WTC11 (cell line): ENCODE measurements around the gene CSTA. TPM values are rescaled to one million over a fixed set of nuclear protein-coding genes. Genes with fewer than 3 reads are reported as not detected.

Experiments used
- ATAC-seq: fragments of 200-7000 bp; cut with Tn5 transposase; 2 replicates; pipeline ENCODE4 v1.10.0; 2021; ENCODE audit warnings: mild to moderate bottlenecking, moderate library complexity
- CTCF ChIA-PET: fragments of 300-600 bp; sonication (Branson Sonifier 250); formaldehyde crosslinking; loops from one replicate; lab custom pipeline; 2021; ENCODE audit warnings: antibody characterized with exemption; lab: Charles Lee
- POLR2A ChIA-PET: fragments of 350-600 bp; sonication (Branson Sonifier 250); formaldehyde crosslinking; loops from one replicate; lab custom pipeline; 2021; ENCODE audit warnings: antibody characterized with exemption; lab: Charles Lee
- DNase-seq: peaks from one replicate; pipeline ENCODE4 v3.0.0; 2021; ENCODE audit warnings: low spot score
- H3K27ac Mint-ChIP-seq: 2 replicates; pipeline ENCODE4 v1.8.0; 2021; ENCODE audit warnings: mixed read lengths
- H3K27me3 Mint-ChIP-seq: 2 replicates; pipeline ENCODE4 v1.8.0; 2021; ENCODE audit warnings: low read depth, mild to moderate bottlenecking, moderate library complexity, mixed read lengths
- H3K36me3 Mint-ChIP-seq: 2 replicates; pipeline ENCODE4 v1.8.0; 2021; ENCODE audit warnings: mixed read lengths
- H3K4me1 Mint-ChIP-seq: 2 replicates; pipeline ENCODE4 v1.8.0; 2022; ENCODE audit warnings: mixed read lengths
- H3K4me3 Mint-ChIP-seq: 2 replicates; pipeline ENCODE4 v1.8.0; 2021; ENCODE audit warnings: mild to moderate bottlenecking, moderate library complexity, mixed read lengths
- H3K9me3 Mint-ChIP-seq: 2 replicates; pipeline ENCODE4 v1.8.0; 2021; ENCODE audit warnings: mixed read lengths
- ATF3 ChIP-seq: sonication (generic); formaldehyde crosslinking; conservative IDR thresholded peaks from 2 replicates; pipeline ENCODE4 v1.8.1; 2022; ENCODE audit warnings: mild to moderate bottlenecking, missing genetic modification reagents
- CBFB ChIP-seq: sonication (generic); formaldehyde crosslinking; IDR thresholded peaks from 2 replicates; pipeline ENCODE4 v1.8.1; 2022; ENCODE audit warnings: mild to moderate bottlenecking, low read depth, missing genetic modification reagents
- CREM ChIP-seq: sonication (generic); formaldehyde crosslinking; IDR thresholded peaks from 2 replicates; pipeline ENCODE4 v1.8.1; 2022; ENCODE audit warnings: mild to moderate bottlenecking, missing genetic modification reagents, moderate library complexity
- FOXK1 ChIP-seq: sonication (generic); formaldehyde crosslinking; IDR thresholded peaks from 2 replicates; pipeline ENCODE4 v1.8.0; 2022; ENCODE audit warnings: mild to moderate bottlenecking, moderate library complexity, missing genetic modification reagents
- HMGXB4 ChIP-seq: sonication (generic); formaldehyde crosslinking; IDR thresholded peaks from 2 replicates; pipeline ENCODE4 v1.8.1; 2023; ENCODE audit warnings: mild to moderate bottlenecking, moderate library complexity, missing genetic modification reagents
- MYBL2 ChIP-seq: sonication (generic); formaldehyde crosslinking; IDR thresholded peaks from 2 replicates; pipeline ENCODE4 v1.8.1; 2023; ENCODE audit warnings: mild to moderate bottlenecking, moderate library complexity, missing genetic modification reagents
- NFYB ChIP-seq: sonication (generic); formaldehyde crosslinking; conservative IDR thresholded peaks from 2 replicates; pipeline ENCODE4 v1.8.0; 2022; ENCODE audit warnings: low read depth, missing genetic modification reagents
- NR3C1 ChIP-seq: sonication (generic); formaldehyde crosslinking; conservative IDR thresholded peaks from 2 replicates; pipeline ENCODE4 v1.8.1; 2023; ENCODE audit warnings: low read depth, mild to moderate bottlenecking, missing genetic modification reagents
- PRRX2 ChIP-seq: fragments of 250-450 bp; sonication (Bioruptor Pico); IDR thresholded peaks from 2 replicates; pipeline ENCODE4 v1.8.0; 2021; ENCODE audit warnings: mild to moderate bottlenecking
- TEAD1 ChIP-seq: sonication (generic); formaldehyde crosslinking; IDR thresholded peaks from 2 replicates; pipeline ENCODE4 v1.8.0; 2022; ENCODE audit warnings: mild to moderate bottlenecking, missing genetic modification reagents
- TP53 ChIP-seq: sonication (generic); formaldehyde crosslinking; IDR thresholded peaks from 2 replicates; pipeline ENCODE4 v1.8.1; 2023; ENCODE audit warnings: mild to moderate bottlenecking, missing genetic modification reagents
- USF1 ChIP-seq: sonication (generic); formaldehyde crosslinking; IDR thresholded peaks from 2 replicates; pipeline ENCODE4 v1.8.0; 2022; ENCODE audit warnings: mild to moderate bottlenecking, missing genetic modification reagents
- ZNF219 ChIP-seq: sonication (generic); formaldehyde crosslinking; IDR thresholded peaks from 2 replicates; pipeline ENCODE4 v1.8.0; 2023; ENCODE audit warnings: missing genetic modification reagents, mild to moderate bottlenecking, borderline replicate concordance
- ZNF263 ChIP-seq: sonication (generic); formaldehyde crosslinking; IDR thresholded peaks from 2 replicates; pipeline ENCODE4 v1.8.1; 2022; ENCODE audit warnings: low read depth, mild to moderate bottlenecking, moderate library complexity, missing genetic modification reagents
- ZNF396 ChIP-seq: fragments of 250-450 bp; sonication (Bioruptor Pico); IDR thresholded peaks from 2 replicates; pipeline ENCODE4 v1.8.0; 2021; ENCODE audit warnings: mild to moderate bottlenecking, moderate library complexity, borderline replicate concordance
- ZNF512 ChIP-seq: sonication (generic); formaldehyde crosslinking; IDR thresholded peaks from 2 replicates; pipeline ENCODE4 v1.8.1; 2022; ENCODE audit warnings: missing genetic modification reagents, borderline replicate concordance
- ZNF671 ChIP-seq: fragments of 250-450 bp; sonication (Bioruptor Pico); IDR thresholded peaks from 2 replicates; pipeline ENCODE4 v1.8.0; 2021; ENCODE audit warnings: mild to moderate bottlenecking
- total RNA-seq: library from RNA; stranded (reverse); gene quantifications from 3 replicates; pipeline ENCODE4 v1.2.3, GENCODE V29; 2021

CSTA gene
- total RNA-seq, 1 experiment from 2014 or later = not detected

- ATAC-seq = no peak
- Mint-ChIP-seq H3K36me3 (peaks cover 35% of the 10 kb centered on the region), H3K4me1 (peaks cover 38% of the 10 kb centered on the region), H3K4me3 (no peak overlapping the region), H3K9me3 (no peaks in the 10 kb centered on the region), H3K27me3 (no peaks in the 10 kb centered on the region), H3K27ac (no peak overlapping the region)
- POLR2A ChIA-PET = no interaction called here
- TF ChIP-seq FOXK1 (CRISPR knock-in tag) (no peak), USF1 (CRISPR knock-in tag) (no peak), NFYB (no peak)
- TF ChIP-seq, all 79 proteins: peak for 0
- CTCF ChIA-PET = interaction anchor here (1.2 kb wide), 1 partner anchor 290 kb away, joined by 3 read pairs; no protein-coding TSS in a partner anchor
- DNase-seq = no peak
Observed at GRCh38 chr3:122389892-122390291, 64.8 kb downstream of the CSTA start.

GRCh38 chr3:122390665-122391064, 65.6 kb downstream of the CSTA start:
- Mint-ChIP-seq H3K27me3 (no peaks in the 10 kb centered on the region), H3K9me3 (no peaks in the 10 kb centered on the region), H3K4me1 (peaks cover 37% of the 10 kb centered on the region), H3K27ac (no peak overlapping the region), H3K4me3 (no peak overlapping the region), H3K36me3 (peaks cover 34% of the 10 kb centered on the region)
- ATAC-seq (no peak), DNase-seq (no peak)
- TF ChIP-seq TP53 = no peak
- no peak for TF ChIP-seq ZNF263 (CRISPR knock-in tag)
- no peak for TF ChIP-seq TEAD1
- no peak for TF ChIP-seq MYBL2 (CRISPR knock-in tag)
- no peak for TF ChIP-seq PRRX2 (CRISPR knock-in tag)
- TF ChIP-seq ZNF512 (CRISPR knock-in tag) = no peak
- no peak for TF ChIP-seq ATF3 (CRISPR knock-in tag)
- TF ChIP-seq ZNF219 = no peak
- TF ChIP-seq HMGXB4 (CRISPR knock-in tag) = no peak
- no peak for TF ChIP-seq CREM (CRISPR knock-in tag)
- no peak for TF ChIP-seq ZNF396
- TF ChIP-seq NR3C1 (CRISPR knock-in tag) = no peak
- no peak for TF ChIP-seq ZNF671
- no peak for TF ChIP-seq CBFB
- ChIA-PET CTCF (no interaction called here), POLR2A (interaction anchor here (0.6 kb wide), 1 partner anchor 162 kb away, joined by 3 read pairs; no protein-coding TSS in a partner anchor)

Other genes starting within 250 kb of the CSTA start
- gene CASR, start 141.6 kb upstream of the CSTA start, total RNA-seq = 0.16 to 0.24 TPM (median 0.21 TPM) in 3 replicates
- gene MIX23, start 58.0 kb downstream of the CSTA start, total RNA-seq = 78.0 to 81.7 TPM (median 80.9 TPM) in 3 replicates
- gene FAM162A, start 58.9 kb downstream of the CSTA start, total RNA-seq = 83.9 to 141 TPM (median 128 TPM) in 3 replicates
- gene WDR5B, start 90.8 kb downstream of the CSTA start, total RNA-seq = 2.6 to 2.9 TPM (median 2.8 TPM) in 3 replicates
- gene KPNA1, start 189.7 kb downstream of the CSTA start, total RNA-seq = 53.8 to 58.8 TPM (median 58.2 TPM) in 3 replicates
- gene PARP9, start 239.1 kb downstream of the CSTA start, total RNA-seq = 1.8 to 2.1 TPM (median 1.9 TPM) in 3 replicates
- 4.4 to 4.9 TPM (median 4.6 TPM) in 3 replicates for gene DTX3L, start 239.1 kb downstream of the CSTA start, total RNA-seq